BE2C (cell line): ENCODE measurements around the gene HHATL.

Experiments
- DNase-seq: peaks from one replicate; pipeline ENCODE4 v3.0.0-alpha.2; 2020
- H3K27me3 ChIP-seq: fragments of 250-450 bp; sonication (Bioruptor Pico); 2 replicates; pipeline ENCODE4 v1.5.1; 2020; ENCODE audit warnings: mild to moderate bottlenecking
- H3K36me3 ChIP-seq: fragments of 250-450 bp; sonication (Bioruptor Pico); 2 replicates; pipeline ENCODE4 v1.5.1; 2020; ENCODE audit warnings: mild to moderate bottlenecking
- H3K4me1 ChIP-seq: fragments of 250-450 bp; sonication (Bioruptor Pico); 2 replicates; pipeline ENCODE4 v1.5.1; 2020
- H3K4me3 ChIP-seq: 2 replicates; pipeline ENCODE4 v1.5.1; 2011; ENCODE audit warnings: low read depth, low read length
- H3K9me3 ChIP-seq: fragments of 250-450 bp; sonication (Bioruptor Pico); 2 replicates; pipeline ENCODE4 v1.5.1; 2020
- TF ChIP-seq, protein P1 (sequence below): IDR thresholded peaks from 2 replicates; pipeline ENCODE4 v1.5.1; 2012; ENCODE audit warnings: mild to moderate bottlenecking, low read depth, low read length

HHATL gene

DNA sequence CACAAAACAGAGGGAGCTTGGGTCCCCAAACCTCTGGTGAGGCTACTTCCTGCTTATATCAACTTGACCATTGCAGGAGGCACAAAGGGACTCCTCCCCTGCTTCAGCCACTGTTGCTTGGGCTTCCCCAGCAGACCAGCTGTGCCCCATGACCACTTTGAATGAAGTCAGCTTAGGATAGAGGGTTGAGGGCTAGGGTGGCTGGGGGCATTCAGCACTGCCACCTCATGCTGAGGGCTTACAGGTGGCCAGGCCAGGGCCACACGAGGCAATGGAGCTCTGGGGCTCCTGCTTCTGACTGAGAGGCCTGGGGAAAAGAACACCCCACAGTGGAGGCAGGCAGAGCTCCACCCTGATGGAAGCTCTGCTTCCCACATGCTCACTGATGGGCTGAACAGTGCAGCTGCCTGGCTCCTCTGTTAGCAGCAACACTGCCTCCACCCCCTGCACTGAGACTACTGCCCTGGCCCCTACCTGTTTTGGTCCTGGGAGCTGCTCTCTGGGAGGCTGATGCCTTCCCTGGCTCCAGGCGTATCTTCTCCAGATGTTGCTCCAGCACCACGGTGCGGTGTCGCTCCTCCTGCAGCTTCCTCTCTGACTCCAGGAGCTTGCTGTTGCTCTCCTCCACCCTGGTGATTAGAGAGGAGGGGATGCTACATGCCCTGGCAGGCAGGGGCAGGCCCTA, 10.2 kb upstream of the HHATL start:
- Histone ChIP-seq H3K4me3 (no peak overlapping the region), H3K9me3 (no peaks in the 10 kb centered on the region), H3K36me3 (no peaks in the 10 kb centered on the region), H3K4me1 (no peaks in the 10 kb centered on the region), H3K27me3 (no peaks in the 10 kb centered on the region)
- TF ChIP-seq, protein P1, sequence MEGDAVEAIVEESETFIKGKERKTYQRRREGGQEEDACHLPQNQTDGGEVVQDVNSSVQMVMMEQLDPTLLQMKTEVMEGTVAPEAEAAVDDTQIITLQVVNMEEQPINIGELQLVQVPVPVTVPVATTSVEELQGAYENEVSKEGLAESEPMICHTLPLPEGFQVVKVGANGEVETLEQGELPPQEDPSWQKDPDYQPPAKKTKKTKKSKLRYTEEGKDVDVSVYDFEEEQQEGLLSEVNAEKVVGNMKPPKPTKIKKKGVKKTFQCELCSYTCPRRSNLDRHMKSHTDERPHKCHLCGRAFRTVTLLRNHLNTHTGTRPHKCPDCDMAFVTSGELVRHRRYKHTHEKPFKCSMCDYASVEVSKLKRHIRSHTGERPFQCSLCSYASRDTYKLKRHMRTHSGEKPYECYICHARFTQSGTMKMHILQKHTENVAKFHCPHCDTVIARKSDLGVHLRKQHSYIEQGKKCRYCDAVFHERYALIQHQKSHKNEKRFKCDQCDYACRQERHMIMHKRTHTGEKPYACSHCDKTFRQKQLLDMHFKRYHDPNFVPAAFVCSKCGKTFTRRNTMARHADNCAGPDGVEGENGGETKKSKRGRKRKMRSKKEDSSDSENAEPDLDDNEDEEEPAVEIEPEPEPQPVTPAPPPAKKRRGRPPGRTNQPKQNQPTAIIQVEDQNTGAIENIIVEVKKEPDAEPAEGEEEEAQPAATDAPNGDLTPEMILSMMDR, result no peak
- no peak for DNase-seq

DNA sequence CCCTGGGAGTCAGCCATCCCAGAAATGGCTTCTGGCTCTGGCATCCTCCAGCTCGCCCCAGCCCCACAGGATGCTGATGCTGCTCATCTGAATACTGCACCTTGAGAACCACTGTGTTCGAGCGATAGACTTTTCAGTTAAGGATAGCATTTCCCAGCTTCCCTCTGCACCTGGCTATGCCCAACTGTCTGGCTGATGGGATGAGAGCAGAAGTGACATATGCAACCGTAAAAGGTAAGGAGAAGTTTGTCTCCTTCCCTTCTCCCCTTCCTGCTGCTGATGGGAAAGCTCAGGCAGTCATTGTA, 9.7 kb upstream of the HHATL start:
- H3K4me1 ChIP-seq, result no peaks in the 10 kb centered on the region
- no peaks in the 10 kb centered on the region for H3K36me3 ChIP-seq
- DNase-seq, result no peak
- H3K9me3 ChIP-seq, result no peaks in the 10 kb centered on the region
- no peaks in the 10 kb centered on the region for H3K27me3 ChIP-seq
- TF ChIP-seq, protein P1, result no peak
- H3K4me3 ChIP-seq, result no peak overlapping the region

DNA sequence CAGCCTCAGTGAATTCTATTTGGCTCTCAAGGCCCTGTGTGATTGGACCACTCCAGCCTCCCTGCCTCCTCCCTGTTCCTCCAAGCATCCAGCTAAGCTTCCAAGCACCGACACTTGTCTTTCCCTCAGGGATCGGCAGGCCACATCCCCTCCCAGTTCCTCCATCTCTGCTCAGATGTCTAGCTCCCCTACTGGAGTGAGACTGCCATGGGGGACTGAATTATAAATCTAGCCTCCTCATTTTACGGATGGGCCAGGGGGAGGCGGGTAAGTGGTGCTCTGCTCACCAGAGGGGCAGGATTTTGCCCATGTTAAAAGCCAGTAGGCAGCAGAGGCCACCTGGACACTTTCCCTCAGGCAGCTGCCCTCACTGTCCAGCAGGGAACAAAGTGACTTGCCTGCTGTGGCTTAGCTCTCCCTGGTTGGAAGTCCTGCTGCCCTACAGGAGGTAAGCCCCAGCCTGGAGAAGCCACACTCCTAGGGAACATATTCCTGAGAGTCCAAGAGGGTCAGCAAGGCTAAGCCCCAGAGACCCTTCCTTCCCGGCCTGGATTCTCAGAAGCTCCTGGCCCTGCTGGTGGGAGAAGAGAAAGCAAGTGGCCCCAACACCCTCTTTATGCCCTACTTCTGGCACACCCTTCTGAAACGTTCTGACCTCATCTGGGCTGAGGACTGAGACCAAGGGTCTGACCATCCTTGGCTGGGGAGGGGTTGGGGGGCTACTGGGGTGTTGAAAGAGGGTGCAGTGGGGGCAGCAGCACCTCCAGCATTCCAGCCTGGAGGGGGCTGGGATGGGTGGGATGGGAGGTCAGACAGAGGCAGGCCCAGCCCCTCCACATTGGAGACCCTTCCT, 9.1 kb upstream of the HHATL start:
- TF ChIP-seq, protein P1, result no peak
- Histone ChIP-seq H3K36me3 (no peaks in the 10 kb centered on the region), H3K9me3 (no peaks in the 10 kb centered on the region), H3K4me1 (no peaks in the 10 kb centered on the region), H3K4me3 (no peak overlapping the region), H3K27me3 (no peaks in the 10 kb centered on the region)
- DNase-seq, result no peak

DNA sequence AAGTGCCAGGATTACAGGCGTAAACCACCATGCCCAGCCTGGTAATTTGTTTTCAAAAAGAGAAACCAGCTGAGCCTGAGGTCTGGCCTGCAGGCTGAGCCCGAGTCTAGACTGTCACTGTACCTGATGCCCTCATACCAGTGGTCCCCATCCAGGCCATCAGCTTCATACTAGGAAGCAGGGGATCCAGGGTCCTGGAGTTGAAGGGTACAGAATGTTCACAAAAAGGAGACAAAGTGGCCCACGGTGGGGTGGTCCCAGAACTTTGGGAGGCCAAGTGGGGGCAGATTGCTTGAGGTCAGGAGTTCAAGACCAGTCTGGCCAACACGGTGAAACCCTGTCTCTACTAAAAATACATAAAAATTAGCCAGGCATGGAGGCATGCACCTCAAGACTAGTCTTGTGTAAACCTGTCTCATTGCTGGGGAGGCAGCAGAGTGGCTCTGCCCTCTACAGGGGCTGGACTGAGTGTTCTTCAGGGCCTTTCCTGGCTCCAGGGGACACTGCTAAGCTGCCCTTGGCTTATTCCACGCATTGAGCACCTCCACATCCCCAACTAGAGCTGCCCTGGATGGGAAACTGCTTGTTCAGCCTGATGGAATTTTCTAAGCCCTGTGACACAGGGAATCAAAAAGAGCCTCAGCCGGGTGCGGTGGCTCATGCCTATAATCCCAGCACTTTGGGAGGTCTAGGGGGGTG, 7.9 kb upstream of the HHATL start:
- H3K36me3 ChIP-seq, result no peaks in the 10 kb centered on the region
- H3K4me1 ChIP-seq, result no peaks in the 10 kb centered on the region
- H3K9me3 ChIP-seq, result no peaks in the 10 kb centered on the region
- TF ChIP-seq, protein P1, result no peak
- DNase-seq, result no peak
- H3K4me3 ChIP-seq, result no peak overlapping the region
- no peaks in the 10 kb centered on the region for H3K27me3 ChIP-seq

DNA sequence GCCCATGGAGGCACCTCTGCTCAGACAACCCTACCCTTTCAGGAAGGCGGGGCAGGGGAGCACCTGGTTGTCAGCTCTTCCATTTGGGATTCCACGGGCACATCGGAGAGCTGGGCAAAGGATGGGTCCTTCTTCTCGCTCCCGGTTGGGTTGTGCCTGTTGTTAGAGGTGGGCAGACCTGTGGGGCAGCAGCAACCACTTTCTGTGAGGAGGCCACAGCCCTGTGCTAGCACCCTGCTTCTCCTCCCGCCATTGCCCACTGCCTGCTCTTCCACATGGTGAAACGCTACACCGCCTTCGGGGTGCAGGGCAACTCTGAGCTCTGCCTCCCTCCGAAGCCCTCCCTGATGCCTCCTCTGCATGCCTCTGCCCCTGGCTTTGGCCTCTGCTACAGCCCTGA, 7.0 kb upstream of the HHATL start:
- no peaks in the 10 kb centered on the region for H3K4me1 ChIP-seq
- no peaks in the 10 kb centered on the region for H3K36me3 ChIP-seq
- no peak overlapping the region for H3K4me3 ChIP-seq
- no peaks in the 10 kb centered on the region for H3K9me3 ChIP-seq
- TF ChIP-seq, protein P1, result no peak
- H3K27me3 ChIP-seq, result no peaks in the 10 kb centered on the region
- DNase-seq, result no peak
